Type B pancreatic cell (in vitro differentiated cells): ENCODE data around the gene DALRD3. TPM values are rescaled to one million over a fixed set of nuclear protein-coding genes. Genes with fewer than 3 reads are reported as not detected.

Experiments
- DNase-seq: peaks from one replicate; pipeline ENCODE4 v3.0.0; 2021; ENCODE audit warnings: mixed read lengths; ENCODE audit not compliant: unreplicated experiment; ENCODE audit errors: extremely low spot score
- H3K27ac Mint-ChIP-seq: 2 replicates; pipeline ENCODE4 v1.8.0; 2021; ENCODE audit warnings: mild to moderate bottlenecking, mixed read lengths
- H3K27me3 Mint-ChIP-seq: 2 replicates; pipeline ENCODE4 v1.8.0; 2021; ENCODE audit warnings: mixed read lengths
- H3K36me3 Mint-ChIP-seq: 2 replicates; pipeline ENCODE4 v1.8.0; 2021; ENCODE audit warnings: mixed read lengths
- H3K4me1 Mint-ChIP-seq: one replicate; pipeline ENCODE4 v1.8.0; 2021; ENCODE audit warnings: mixed read lengths; ENCODE audit not compliant: unreplicated experiment
- H3K4me3 Mint-ChIP-seq: 2 replicates; pipeline ENCODE4 v1.8.0; 2021; ENCODE audit warnings: mild to moderate bottlenecking, mixed read lengths
- H3K9me3 Mint-ChIP-seq: 2 replicates; pipeline ENCODE4 v1.8.0; 2021; ENCODE audit warnings: mixed read lengths
- microRNA-seq: library from miRNA; unstranded; fragments of <30 nt; microRNA quantifications from one replicate; pipeline ENCODE4, GENCODE V29; 2020
- total RNA-seq: library from RNA; stranded (reverse); gene quantifications from 2 replicates; pipeline ENCODE4 v1.2.1, GENCODE V29; 2021; ENCODE audit warnings: low replicate concordance
- TF ChIP-seq, protein P1 (sequence below): fragments of 200-600 bp; sonication (generic); conservative IDR thresholded peaks from 2 replicates; pipeline ENCODE4 v1.5.0; 2021; ENCODE audit warnings: antibody characterized with exemption, mild to moderate bottlenecking

The DALRD3 gene
- total RNA-seq, 1 donor from 2014 or later = 36.0 TPM

DNA sequence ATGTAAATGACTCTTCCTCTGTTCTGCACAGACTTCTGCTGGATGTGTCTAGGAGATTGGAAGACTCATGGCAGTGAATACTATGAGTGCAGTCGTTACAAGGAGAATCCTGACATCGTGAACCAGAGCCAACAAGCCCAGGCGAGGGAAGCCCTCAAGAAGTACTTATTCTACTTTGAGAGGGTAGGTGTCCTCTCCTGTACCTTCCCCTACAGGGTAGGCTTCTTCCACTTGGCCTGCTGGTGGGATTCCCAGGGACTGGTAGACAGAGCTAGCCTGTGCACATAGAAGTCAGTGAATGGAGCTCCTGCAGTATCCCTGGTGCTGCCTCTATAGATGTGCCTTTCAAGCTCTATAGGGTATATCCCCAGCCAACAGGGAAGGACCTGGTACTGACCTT, 38.9 kb downstream of the DALRD3 start:
- no peaks in the 10 kb centered on the region for H3K4me1 Mint-ChIP-seq
- no peak overlapping the region for H3K4me3 Mint-ChIP-seq
- no peak overlapping the region for H3K27ac Mint-ChIP-seq
- no peaks in the 10 kb centered on the region for H3K27me3 Mint-ChIP-seq
- H3K36me3 Mint-ChIP-seq = peaks cover 13% of the 10 kb centered on the region
- TF ChIP-seq, protein P1, sequence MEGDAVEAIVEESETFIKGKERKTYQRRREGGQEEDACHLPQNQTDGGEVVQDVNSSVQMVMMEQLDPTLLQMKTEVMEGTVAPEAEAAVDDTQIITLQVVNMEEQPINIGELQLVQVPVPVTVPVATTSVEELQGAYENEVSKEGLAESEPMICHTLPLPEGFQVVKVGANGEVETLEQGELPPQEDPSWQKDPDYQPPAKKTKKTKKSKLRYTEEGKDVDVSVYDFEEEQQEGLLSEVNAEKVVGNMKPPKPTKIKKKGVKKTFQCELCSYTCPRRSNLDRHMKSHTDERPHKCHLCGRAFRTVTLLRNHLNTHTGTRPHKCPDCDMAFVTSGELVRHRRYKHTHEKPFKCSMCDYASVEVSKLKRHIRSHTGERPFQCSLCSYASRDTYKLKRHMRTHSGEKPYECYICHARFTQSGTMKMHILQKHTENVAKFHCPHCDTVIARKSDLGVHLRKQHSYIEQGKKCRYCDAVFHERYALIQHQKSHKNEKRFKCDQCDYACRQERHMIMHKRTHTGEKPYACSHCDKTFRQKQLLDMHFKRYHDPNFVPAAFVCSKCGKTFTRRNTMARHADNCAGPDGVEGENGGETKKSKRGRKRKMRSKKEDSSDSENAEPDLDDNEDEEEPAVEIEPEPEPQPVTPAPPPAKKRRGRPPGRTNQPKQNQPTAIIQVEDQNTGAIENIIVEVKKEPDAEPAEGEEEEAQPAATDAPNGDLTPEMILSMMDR = no peak
- no peak for DNase-seq
- no peaks in the 10 kb centered on the region for H3K9me3 Mint-ChIP-seq

GRCh38 chr3:48974076-48974864, 44.1 kb downstream of the DALRD3 start:
- H3K27ac Mint-ChIP-seq = no peak overlapping the region

GRCh38 chr3:48970586-48970985, 47.8 kb downstream of the DALRD3 start:
- peaks cover 17% of the 10 kb centered on the region for H3K36me3 Mint-ChIP-seq
- TF ChIP-seq, protein P1 = no peak

More at GRCh38 chr3:48974076-48974864, 44.1 kb downstream of the DALRD3 start:
- H3K36me3 Mint-ChIP-seq = peaks cover 12% of the 10 kb centered on the region
- no peaks in the 10 kb centered on the region for H3K9me3 Mint-ChIP-seq
- DNase-seq = no peak
- no peaks in the 10 kb centered on the region for H3K4me1 Mint-ChIP-seq
- TF ChIP-seq, protein P1 = no peak
- H3K27me3 Mint-ChIP-seq = no peaks in the 10 kb centered on the region
- H3K4me3 Mint-ChIP-seq = no peak overlapping the region

DNA sequence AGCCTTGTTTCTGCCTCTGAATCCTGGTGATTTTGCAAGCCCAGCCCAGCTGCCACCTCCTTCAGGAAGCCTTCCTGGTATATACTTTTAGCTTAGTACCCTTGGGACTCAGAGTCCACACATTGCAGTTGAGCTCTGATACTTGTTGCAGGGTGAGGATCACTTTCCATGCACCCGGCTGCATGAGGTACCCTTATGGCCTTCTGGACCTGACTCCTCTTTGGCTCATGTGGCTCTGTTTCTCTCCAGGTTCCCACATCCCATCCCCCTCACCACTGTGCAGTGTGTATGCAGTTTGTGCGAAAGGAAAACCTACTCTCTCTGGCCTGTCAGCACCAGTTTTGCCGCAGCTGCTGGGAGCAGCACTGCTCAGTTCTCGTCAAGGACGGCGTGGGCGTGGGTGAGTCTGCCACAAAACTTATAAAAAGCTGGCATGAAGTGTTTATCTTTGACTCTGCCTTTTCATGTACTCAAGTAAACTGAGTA, 51.5 kb downstream of the DALRD3 start:
- Mint-ChIP-seq H3K4me1 (no peaks in the 10 kb centered on the region), H3K9me3 (no peaks in the 10 kb centered on the region), H3K36me3 (peaks cover 17% of the 10 kb centered on the region), H3K4me3 (no peak overlapping the region), H3K27me3 (no peaks in the 10 kb centered on the region), H3K27ac (no peak overlapping the region)
- TF ChIP-seq, protein P1 = no peak
- DNase-seq = no peak

More at GRCh38 chr3:48970586-48970985, 47.8 kb downstream of the DALRD3 start:
- no peaks in the 10 kb centered on the region for H3K4me1 Mint-ChIP-seq
- no peak overlapping the region for H3K4me3 Mint-ChIP-seq
- no peak for DNase-seq
- H3K9me3 Mint-ChIP-seq = no peaks in the 10 kb centered on the region
- no peaks in the 10 kb centered on the region for H3K27me3 Mint-ChIP-seq
- no peak overlapping the region for H3K27ac Mint-ChIP-seq

GRCh38 chr3:48966367-48966766, 52.0 kb downstream of the DALRD3 start:
- no peak for DNase-seq
- H3K36me3 Mint-ChIP-seq = peaks cover 17% of the 10 kb centered on the region
- no peak overlapping the region for H3K4me3 Mint-ChIP-seq
- no peaks in the 10 kb centered on the region for H3K4me1 Mint-ChIP-seq
- H3K27me3 Mint-ChIP-seq = no peaks in the 10 kb centered on the region
- no peak overlapping the region for H3K27ac Mint-ChIP-seq
- TF ChIP-seq, protein P1 = no peak
- H3K9me3 Mint-ChIP-seq = no peaks in the 10 kb centered on the region

Small RNA genes within 50 kb of the gene (microRNA-seq; reads per million reads assigned to microRNA genes)
- gene MIR191 (6,900 reads per million, percentile 93 among the genes with 10 or more reads in this experiment), gene MIR425 (8,939 reads per million, percentile 95 among the genes with 10 or more reads in this experiment)

Other genes starting within 250 kb of the DALRD3 start
- gene PRKAR2A, start 170.7 kb downstream of the DALRD3 start, total RNA-seq = 40.3 and 44.1 TPM in 2 replicates
- gene SLC25A20, start 119.7 kb downstream of the DALRD3 start, total RNA-seq = 15.2 and 15.3 TPM in 2 replicates
- 82.3 and 84.4 TPM in 2 replicates for gene ARIH2, start 99.7 kb downstream of the DALRD3 start, total RNA-seq
- 47.4 and 54.8 TPM in 2 replicates for gene P4HTM, start 28.3 kb downstream of the DALRD3 start, total RNA-seq
- 272 and 334 TPM in 2 replicates for gene WDR6, start 11.2 kb downstream of the DALRD3 start, total RNA-seq
- gene NDUFAF3, start 3.5 kb upstream of the DALRD3 start, total RNA-seq = 62.0 and 67.0 TPM in 2 replicates
- 221 and 256 TPM in 2 replicates for gene IMPDH2, start 10.8 kb upstream of the DALRD3 start, total RNA-seq
- 115 and 123 TPM in 2 replicates for gene QRICH1, start 75.5 kb upstream of the DALRD3 start, total RNA-seq
- gene QARS1, start 86.2 kb upstream of the DALRD3 start, total RNA-seq = 408 and 480 TPM in 2 replicates
- 83.0 and 86.4 TPM in 2 replicates for gene USP19, start 102.2 kb upstream of the DALRD3 start, total RNA-seq
- 277 and 316 TPM in 2 replicates for gene LAMB2, start 114.5 kb upstream of the DALRD3 start, total RNA-seq
- gene CCDC71, start 147.8 kb upstream of the DALRD3 start, total RNA-seq = 27.4 and 28.5 TPM in 2 replicates
- 42.1 and 57.6 TPM in 2 replicates for gene KLHDC8B, start 153.0 kb upstream of the DALRD3 start, total RNA-seq